Astrocyte (in vitro differentiated cells and primary cell): Measurements from ENCODE around the gene CACHD1. TPM values are rescaled to one million over a fixed set of nuclear protein-coding genes. Genes with fewer than 3 reads are reported as not detected.
A peak's percentile ranks its signal among the peaks of the same experiment; 100 is the strongest.
"Not testable (repeated sequence)": the region's sequence is repeated elsewhere in the genome, so short reads cannot be mapped to it uniquely, and the experiment has no call there.

Experiments
- DNase-seq: peaks from one replicate; pipeline ENCODE4 v3.0.0-alpha.2; 2010; ENCODE audit warnings: low read depth
- FAIRE-seq: peaks from 2 replicates; lab custom pipeline; 2011; peaks lifted over from hg19 to GRCh38; lab: Jason Lieb, UNC
- H2AFZ ChIP-seq: 2 replicates; pipeline ENCODE4 v1.6.0; 2012; ENCODE audit warnings: low read depth, low read length, inconsistent platforms
- H3K27ac ChIP-seq: 2 replicates; pipeline ENCODE4 v1.5.1; 2011; ENCODE audit warnings: low read depth, low read length, inconsistent platforms
- H3K27me3 ChIP-seq: 2 replicates; pipeline ENCODE4 v1.6.0; 2011; ENCODE audit warnings: low read length, inconsistent platforms; ENCODE audit not compliant: insufficient read depth
- H3K36me3 ChIP-seq: 2 replicates; pipeline ENCODE4 v1.5.1; 2011; ENCODE audit warnings: low read length, inconsistent platforms; ENCODE audit not compliant: insufficient read depth
- H3K4me1 ChIP-seq: 2 replicates; pipeline ENCODE4 v1.5.1; 2011; ENCODE audit warnings: low read length, inconsistent platforms; ENCODE audit not compliant: insufficient read depth
- H3K4me2 ChIP-seq: 2 replicates; pipeline ENCODE4 v1.6.0; 2012; ENCODE audit warnings: low read length, inconsistent platforms
- H3K4me3 ChIP-seq: 2 replicates; pipeline ENCODE4 v1.5.1; 2011; ENCODE audit warnings: low read depth, mild to moderate bottlenecking, low read length, inconsistent platforms; ENCODE audit not compliant: insufficient read depth
- H3K79me2 ChIP-seq: 2 replicates; pipeline ENCODE4 v1.6.0; 2012; ENCODE audit warnings: mild to moderate bottlenecking, low read length, inconsistent platforms; ENCODE audit not compliant: insufficient read depth
- H3K9ac ChIP-seq: 2 replicates; pipeline ENCODE4 v1.6.0; 2012; ENCODE audit warnings: mild to moderate bottlenecking, low read length, inconsistent platforms
- H3K9me3 ChIP-seq: 2 replicates; pipeline ENCODE4 v1.5.1; 2012; ENCODE audit warnings: low read depth, mild to moderate bottlenecking, low read length, inconsistent platforms; ENCODE audit not compliant: insufficient read depth
- H4K20me1 ChIP-seq: 2 replicates; pipeline ENCODE4 v1.6.0; 2012; ENCODE audit warnings: low read length, inconsistent platforms; ENCODE audit not compliant: insufficient read depth
- H3K27ac Mint-ChIP-seq: one replicate; pipeline ENCODE4 v1.8.0; 2021; ENCODE audit warnings: mild to moderate bottlenecking, mixed read lengths; ENCODE audit not compliant: unreplicated experiment
- H3K27me3 Mint-ChIP-seq: one replicate; pipeline ENCODE4 v1.8.0; 2021; ENCODE audit warnings: low read depth, mixed read lengths; ENCODE audit not compliant: unreplicated experiment
- H3K36me3 Mint-ChIP-seq: one replicate; pipeline ENCODE4 v1.8.0; 2021; ENCODE audit warnings: low read depth, mixed read lengths; ENCODE audit not compliant: unreplicated experiment
- H3K4me1 Mint-ChIP-seq: one replicate; pipeline ENCODE4 v1.8.0; 2021; ENCODE audit warnings: low read depth, mixed read lengths; ENCODE audit not compliant: unreplicated experiment
- H3K4me3 Mint-ChIP-seq: one replicate; pipeline ENCODE4 v1.8.0; 2021; ENCODE audit warnings: mild to moderate bottlenecking, moderate library complexity, mixed read lengths; ENCODE audit not compliant: unreplicated experiment
- H3K9me3 Mint-ChIP-seq: one replicate; pipeline ENCODE4 v1.8.0; 2021; ENCODE audit warnings: mild to moderate bottlenecking, mixed read lengths; ENCODE audit not compliant: unreplicated experiment
- CTCF ChIP-seq: IDR thresholded peaks from 2 replicates; pipeline ENCODE4 v1.5.1; 2011; ENCODE audit warnings: low read depth, mild to moderate bottlenecking, inconsistent platforms, low read length, moderate library complexity; ENCODE audit not compliant: insufficient read depth
- EZH2 ChIP-seq: IDR thresholded peaks from 2 replicates; pipeline ENCODE4 v1.6.1; 2012; ENCODE audit warnings: mild to moderate bottlenecking, low read length, inconsistent platforms; ENCODE audit not compliant: insufficient read depth
- total RNA-seq: library from RNA; stranded (reverse); gene quantifications from 2 replicates; pipeline ENCODE4 v1.2.1, GENCODE V29; 2021

The CACHD1 gene
- total RNA-seq, 1 donor from 2014 or later: 21.2 TPM

- DNase-seq (peak; percentile 18), FAIRE-seq (no peak)
- TF ChIP-seq EZH2: no peak
- TF ChIP-seq CTCF: no peak
- no peak overlapping the region for H3K27ac Mint-ChIP-seq
- Histone ChIP-seq H2AFZ (no peak overlapping the region), H3K79me2 (no peaks in the 10 kb centered on the region), H3K9me3 (no peaks in the 10 kb centered on the region), H3K9ac (no peak overlapping the region), H3K36me3 (no peaks in the 10 kb centered on the region), H3K27me3 (no peaks in the 10 kb centered on the region), H3K4me1 (no peaks in the 10 kb centered on the region), H3K4me2 (no peak overlapping the region), H3K4me3 (no peak overlapping the region), H4K20me1 (no peaks in the 10 kb centered on the region), H3K27ac (no peak overlapping the region)
- peaks cover 14% of the 10 kb centered on the region for H3K9me3 Mint-ChIP-seq
- no peaks in the 10 kb centered on the region for H3K4me1 Mint-ChIP-seq
- H3K27me3 Mint-ChIP-seq: no peaks in the 10 kb centered on the region
- no peak overlapping the region for H3K4me3 Mint-ChIP-seq
- H3K36me3 Mint-ChIP-seq: peaks cover 25% of the 10 kb centered on the region
Observed at GRCh38 chr1:64608005-64608650, 138.2 kb downstream of the CACHD1 start.

DNA sequence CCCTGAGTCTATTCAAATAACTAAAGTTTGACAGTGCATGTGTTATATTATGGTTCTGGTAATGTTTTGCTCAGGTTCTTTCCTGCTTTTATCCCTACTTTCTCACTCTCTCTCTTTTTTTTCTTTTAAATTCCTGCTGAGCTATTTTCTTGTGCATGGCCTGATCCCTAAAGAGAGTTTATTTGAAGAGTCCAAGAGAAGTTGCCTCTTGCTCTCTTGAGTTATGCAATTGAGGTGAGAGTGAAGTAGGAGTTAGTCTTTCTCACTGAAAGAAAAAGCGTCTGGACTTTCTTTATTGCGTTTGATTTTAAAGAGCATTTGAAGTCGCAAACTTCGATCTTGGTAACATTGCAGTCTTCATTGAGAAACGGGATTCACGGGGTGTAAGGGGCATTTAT, 138.7 kb downstream of the CACHD1 start:
- FAIRE-seq: no peak

DNA sequence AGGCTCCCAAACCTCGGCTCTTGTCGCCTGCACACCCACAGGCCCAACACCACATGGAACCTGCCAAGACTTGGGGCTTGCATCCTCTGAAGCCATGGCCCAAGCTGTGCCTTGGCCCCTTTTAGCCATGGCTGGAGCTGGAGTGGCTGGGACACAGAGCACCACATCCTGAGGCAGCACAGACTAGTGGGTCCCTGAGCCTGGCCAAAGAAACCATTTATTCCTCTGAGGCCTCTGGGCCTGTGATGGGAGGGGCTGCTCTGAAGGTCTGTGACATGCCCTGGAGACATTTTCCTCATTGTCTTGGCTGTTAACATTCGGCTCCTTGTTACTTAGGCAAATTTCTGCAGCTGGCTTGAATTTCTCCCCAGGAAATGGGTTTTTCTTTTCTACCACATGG, 141.0 kb downstream of the CACHD1 start:
- H3K79me2 ChIP-seq, H3K27ac Mint-ChIP-seq, DNase-seq, H3K27me3 ChIP-seq, H4K20me1 ChIP-seq, H3K4me2 ChIP-seq, H3K4me1 Mint-ChIP-seq, H3K9me3 ChIP-seq, H3K27me3 Mint-ChIP-seq, H3K4me3 ChIP-seq, H3K4me3 Mint-ChIP-seq, H3K4me1 ChIP-seq, H3K36me3 ChIP-seq, H2AFZ ChIP-seq, H3K9ac ChIP-seq, H3K27ac ChIP-seq, FAIRE-seq: not testable (repeated sequence)
- peaks cover 26% of the 10 kb centered on the region for H3K36me3 Mint-ChIP-seq
- H3K9me3 Mint-ChIP-seq: peaks cover 16% of the 10 kb centered on the region

More for the DNA sequence above, 138.7 kb downstream of the CACHD1 start:
- Histone ChIP-seq H3K27ac (no peak overlapping the region), H2AFZ (no peak overlapping the region), H3K9ac (no peak overlapping the region), H3K4me3 (no peak overlapping the region), H3K9me3 (no peaks in the 10 kb centered on the region), H3K79me2 (no peaks in the 10 kb centered on the region), H4K20me1 (no peaks in the 10 kb centered on the region), H3K4me2 (no peak overlapping the region), H3K27me3 (no peaks in the 10 kb centered on the region), H3K36me3 (no peaks in the 10 kb centered on the region), H3K4me1 (no peaks in the 10 kb centered on the region)
- Mint-ChIP-seq H3K27ac (no peak overlapping the region), H3K4me3 (no peak overlapping the region), H3K36me3 (peaks cover 24% of the 10 kb centered on the region), H3K27me3 (no peaks in the 10 kb centered on the region), H3K9me3 (peaks cover 14% of the 10 kb centered on the region), H3K4me1 (no peaks in the 10 kb centered on the region)
- DNase-seq: no peak
- TF ChIP-seq EZH2 (no peak), CTCF (no peak)
